Limb (tissue), 2 donors: ENCODE data around the gene DSTYK.
"Not testable (repeated sequence)": the region's sequence is repeated elsewhere in the genome, so short reads cannot be mapped to it uniquely, and the experiment has no call there.

Experiments used
- DNase-seq, 2 donors: peaks; one replicate each; pipeline ENCODE4 v3.0.0-alpha.2; 2016; ENCODE audit errors: extremely low spot score in 2 of 2

The DSTYK gene

DNA sequence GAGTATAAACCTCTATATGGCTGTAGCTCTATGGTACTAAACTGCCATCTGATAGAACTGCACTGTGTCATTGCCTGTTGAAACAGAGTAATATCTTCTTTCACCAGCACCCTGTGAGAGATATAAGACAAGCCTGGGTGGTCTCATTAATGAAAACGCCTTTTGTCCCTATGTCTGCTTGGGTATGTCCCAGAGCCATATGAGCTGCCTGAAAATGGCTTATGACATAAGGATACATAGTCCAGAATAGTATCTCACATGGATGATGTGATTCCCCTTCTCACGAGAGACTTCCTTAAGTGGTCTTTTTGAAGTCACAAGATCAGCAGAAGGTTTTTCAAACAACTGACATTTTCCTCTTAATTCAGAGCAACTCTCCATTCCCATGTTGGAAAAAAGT lies 8.9 kb upstream of the DSTYK start:
- DNase-seq, result no peak

DNA sequence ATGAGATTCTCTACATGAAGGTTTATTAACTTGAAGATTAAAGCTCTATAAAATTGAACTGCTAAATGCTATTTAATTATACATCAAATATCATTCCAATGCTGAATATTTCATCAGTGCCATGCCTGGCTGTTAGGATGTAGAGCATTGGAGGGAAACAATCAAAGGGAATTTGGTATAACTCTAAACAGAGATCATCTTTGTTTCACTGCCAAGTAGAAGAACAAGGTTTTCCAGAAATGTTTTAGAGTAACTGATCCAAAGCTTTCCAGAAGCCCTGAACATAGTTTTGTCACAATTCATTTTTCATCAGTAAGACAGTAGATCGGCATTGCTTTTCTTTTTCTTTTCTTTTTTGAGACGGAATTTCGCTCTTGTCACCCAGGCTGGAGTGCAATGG lies 5.9 kb upstream of the DSTYK start:
- DNase-seq, result no peak

DNA sequence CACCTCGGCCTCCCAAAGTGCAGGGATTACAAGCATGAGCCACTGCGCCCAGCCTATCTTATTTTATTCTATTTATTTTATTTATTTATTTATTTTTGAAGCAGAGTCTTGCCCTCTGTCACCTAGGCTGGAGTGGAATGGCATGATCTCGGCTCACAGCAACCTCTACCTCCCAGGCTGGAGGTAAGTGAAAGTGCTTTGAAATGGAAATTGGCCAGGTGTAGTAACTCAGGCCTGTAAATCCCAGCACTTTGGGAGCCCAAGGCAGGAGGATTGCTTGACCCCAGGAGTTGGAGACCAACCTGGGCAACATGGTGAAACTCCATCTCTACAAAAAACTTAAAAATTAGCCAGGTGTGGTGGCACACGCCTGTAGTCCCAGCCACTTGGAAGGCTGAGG lies 5.1 kb upstream of the DSTYK start:
- DNase-seq, result no peak

DNA sequence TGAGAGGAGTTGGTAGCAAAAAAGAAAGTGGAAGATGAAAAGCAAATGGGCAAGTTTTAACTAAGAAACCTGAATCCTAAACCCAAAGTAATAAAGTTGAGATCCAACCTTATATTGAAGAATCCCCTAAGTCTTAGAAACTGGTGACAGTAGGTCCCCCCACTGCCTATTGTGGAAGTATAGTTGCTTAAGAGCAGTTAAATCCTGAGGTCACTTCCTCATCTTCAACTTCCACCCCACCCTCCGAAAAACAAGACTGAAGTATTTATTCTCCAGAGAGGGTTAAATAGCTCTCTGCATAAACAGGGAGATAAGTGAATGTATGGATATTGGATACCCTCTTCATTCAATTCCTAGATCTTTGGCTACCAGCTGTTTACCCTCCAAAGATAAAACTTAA lies 3.3 kb upstream of the DSTYK start:
- DNase-seq, result no peak

DNA sequence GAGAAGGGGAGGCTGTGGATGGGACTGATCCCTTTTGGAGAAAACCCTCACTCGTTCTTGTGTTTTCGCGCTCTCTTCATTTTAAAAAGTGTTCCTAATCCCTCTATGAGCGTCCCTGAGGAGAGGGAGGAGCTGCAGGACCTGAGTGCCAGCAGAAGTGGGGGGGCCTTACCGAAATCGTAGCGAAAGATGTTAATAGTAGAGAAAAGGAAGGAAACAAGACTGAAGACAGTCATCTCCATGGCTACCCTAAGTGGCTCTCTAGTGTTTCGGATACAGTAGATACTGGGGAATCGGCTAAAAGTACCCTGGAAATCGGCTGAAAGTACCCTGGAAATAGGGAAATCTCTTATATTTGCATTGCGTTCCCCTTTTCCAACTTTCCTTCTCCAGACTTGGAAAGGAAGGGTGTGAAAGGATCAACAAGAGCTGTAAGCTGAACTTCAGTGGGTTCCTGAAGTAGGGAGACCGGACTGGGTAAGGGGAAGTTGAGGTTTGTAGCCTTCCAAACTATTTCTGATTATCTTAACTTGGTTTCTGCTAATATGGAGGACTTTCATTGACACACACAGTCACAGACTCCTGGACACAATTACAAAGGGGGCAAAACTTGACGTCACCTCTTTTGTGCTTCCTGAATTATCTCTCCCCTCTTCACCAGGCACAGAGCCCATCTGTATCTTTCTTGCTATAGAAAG lies 486 bp upstream of the DSTYK start:
- DNase-seq, result no peak

DNA sequence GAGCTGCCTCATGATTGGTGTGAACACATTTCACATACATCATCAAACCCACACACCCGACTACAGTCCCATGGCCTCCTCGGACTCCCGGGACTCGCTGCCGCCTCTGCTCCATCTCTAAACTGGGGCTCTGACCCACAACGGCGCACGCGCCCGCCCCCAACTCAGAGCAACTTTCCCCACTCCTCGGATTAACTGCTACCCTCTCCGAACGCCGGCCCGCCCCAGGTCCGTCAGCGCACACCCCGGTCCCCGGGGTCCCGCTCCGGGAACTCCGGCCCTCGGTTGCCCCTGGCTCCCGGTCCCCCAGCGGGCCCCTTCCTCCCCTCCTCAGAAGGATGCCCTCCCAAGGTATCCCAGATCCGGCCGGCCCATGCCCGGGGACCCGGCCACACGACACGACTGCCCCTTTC lies 740 bp downstream of the DSTYK start:
- no peak for DNase-seq

DNA sequence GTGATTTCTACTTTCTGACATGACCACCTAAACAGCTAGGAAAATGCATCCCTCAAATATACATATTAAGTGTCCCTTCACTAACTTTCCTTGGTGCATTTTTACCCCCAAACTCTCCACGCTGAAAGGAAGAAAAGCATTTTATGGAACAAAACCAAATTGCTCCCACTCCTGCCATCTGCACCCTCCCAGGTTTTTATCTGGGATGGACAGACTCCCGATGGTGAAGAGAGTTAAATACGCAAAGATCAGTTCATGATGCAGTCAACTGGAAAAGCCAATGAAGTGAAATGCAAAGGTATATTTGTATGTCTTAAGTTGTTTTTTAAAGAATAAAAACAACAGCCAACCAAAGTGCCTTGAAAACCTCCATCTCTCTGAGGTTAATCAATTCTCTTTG lies 2.7 kb downstream of the DSTYK start:
- no peak for DNase-seq

DNA sequence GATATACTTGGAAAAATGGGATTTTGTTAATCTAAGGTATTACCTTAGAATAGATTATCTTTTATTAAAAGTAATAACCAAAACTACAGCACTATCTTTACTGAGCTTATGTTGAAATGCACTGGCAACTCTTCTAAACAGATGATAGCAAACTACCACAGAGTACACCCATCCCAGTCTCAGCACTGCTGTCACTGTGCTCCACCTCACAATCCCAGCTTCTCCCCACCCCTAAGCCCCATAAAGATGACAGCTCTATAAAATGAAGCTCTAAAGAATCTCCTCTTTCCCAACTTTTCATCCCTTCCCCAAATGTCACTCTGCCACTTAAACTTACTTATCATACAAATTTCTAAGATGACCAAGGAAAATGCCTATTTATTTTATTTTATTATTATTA lies 6.4 kb downstream of the DSTYK start:
- DNase-seq, result no peak

DNA sequence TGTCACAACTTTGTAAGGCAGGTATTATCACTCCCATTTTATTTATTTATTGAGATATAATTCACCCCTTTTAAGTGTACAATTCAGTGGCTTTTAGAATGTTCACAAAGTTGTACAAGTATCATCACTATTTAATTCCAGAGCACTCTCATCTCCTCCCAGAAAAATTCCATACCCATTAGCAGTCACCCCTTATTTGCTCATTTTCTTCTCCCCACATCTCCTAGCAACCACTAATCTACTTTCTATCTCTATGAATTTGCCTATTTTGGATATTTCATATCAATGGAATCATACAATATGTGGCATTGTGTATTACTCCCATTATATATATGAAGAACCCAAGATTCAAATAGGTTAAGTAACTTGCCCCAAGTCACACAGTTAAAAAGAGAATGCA lies 7.0 kb downstream of the DSTYK start:
- DNase-seq, result no peak

DNA sequence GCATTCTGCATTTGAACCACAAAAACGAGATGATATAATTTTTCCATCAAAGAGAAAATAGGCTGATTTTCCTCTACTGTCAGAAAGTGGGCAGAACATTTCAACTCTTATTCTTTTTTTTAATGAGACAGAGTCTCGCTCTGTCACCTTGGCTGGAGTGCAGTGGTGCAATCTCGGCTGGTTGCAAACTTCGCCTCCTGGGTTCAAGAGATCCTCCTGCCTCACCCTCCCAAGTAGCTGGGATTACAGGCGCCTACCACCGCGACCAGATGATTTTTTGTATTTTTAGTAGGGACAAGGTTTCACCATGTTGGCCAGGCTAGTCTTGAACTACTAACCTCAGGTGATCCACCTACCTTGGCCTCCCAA lies 11.6 kb downstream of the DSTYK start:
- DNase-seq, result no peak

DNA sequence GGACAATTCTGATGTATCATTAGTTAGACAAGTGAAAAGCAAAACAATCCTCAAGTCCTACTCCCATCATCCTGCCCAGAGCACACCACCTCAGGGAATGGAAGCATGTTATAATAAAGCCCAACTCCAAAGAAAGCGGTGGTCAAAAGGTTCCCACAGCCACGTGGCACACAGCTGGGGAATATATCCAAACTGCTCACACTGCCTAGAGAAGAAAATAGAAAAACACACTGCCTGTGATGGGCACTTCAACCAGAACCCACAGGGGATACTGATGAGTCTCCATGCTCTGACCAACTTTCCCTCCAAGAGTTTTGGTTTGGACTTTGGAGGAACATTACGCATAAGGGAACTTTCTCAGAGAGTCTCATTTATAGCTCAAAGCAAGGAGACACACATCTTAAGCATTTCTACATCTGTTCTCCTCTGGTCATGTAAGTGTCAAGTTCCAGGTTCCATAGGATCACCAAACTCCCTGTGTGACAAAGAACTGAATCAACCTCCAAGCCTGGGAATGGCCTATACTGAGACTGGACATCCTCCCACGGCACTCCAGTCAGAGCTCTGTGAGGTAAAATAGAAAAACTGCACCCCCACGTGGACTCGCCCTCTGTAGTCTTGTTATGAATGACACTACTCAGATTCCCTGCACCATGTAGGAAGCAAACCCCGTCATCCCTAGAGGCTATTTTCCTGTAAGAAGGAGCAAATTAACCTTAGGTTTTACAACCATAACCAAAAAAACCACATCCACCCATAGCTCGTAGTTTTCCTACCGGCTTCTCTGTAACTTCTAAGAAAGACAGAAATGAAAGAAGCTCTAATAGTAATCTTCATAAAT lies 12.2 kb downstream of the DSTYK start:
- DNase-seq, result no peak

DNA sequence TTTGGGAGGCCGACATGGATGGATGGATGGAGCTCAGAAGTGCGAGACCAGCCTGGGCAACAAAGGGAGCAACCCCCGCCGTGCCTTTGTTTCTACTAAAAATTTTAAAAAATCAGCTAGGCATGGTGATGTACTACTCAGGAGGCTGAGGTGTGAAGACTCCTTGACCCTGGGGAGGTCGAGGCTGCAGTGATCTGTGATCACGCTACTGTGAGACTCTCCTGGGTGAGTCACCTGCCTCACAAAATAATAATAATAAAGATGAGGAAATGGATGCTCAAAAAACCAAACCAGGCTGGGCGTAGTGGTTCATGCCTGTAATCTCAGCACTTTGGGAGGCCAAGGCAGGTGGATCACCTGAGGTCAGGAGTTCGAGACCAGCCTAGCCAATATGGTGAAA lies 19.2 kb downstream of the DSTYK start:
- no peak for DNase-seq

DNA sequence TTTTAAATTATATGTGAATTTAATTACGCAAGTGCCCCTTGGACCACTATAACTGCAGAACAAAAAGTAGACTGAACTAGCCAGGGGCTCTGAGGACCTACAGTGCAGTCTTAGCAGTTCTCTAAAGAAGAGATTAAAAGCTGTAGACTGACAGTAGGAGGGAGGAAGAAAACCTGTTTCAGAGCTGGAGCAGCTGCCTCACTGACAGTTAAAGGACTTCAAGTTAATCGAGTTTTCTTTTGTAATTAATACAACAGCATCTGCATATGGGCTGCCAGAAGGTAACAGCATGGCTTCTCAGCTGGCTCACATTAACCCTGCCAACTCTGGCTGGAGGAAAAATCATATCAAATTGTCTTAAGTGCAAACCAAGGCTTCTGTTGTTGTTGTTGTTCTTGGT lies 19.9 kb downstream of the DSTYK start:
- no peak for DNase-seq

DNA sequence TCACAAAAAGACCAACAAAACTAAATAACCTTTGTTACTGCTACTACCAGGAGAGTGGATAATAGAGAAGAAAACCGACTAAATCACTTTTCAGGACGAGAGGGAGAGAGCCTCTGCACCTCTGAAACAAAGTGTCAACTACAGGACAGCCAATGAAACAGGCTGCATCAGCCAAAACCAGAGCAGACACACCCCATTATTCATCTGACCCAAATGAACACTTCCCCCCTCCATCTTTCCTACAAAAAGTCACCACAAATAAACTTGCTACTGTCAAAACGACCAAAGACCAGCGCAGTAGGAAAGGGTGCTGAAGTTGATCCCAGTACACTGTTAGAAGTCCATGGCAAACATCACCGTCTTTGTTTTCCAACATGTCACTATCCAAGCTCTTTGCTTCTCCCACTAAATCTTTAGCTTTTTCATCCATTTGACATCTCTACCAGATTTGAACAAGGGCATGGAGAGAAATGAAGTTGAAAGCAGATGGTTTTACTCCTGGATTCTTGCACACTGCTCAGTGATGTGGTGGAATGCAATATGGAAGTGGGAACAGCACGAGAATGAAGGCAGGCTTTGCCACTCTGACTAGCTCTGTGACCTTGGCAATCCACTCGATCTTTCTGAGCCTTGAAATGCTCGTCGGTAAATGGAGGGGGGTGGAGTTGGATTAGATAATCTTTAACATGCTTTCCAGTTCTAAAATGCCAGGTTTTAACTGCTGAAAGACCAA lies 20.5 kb downstream of the DSTYK start:
- DNase-seq, result no peak

DNA sequence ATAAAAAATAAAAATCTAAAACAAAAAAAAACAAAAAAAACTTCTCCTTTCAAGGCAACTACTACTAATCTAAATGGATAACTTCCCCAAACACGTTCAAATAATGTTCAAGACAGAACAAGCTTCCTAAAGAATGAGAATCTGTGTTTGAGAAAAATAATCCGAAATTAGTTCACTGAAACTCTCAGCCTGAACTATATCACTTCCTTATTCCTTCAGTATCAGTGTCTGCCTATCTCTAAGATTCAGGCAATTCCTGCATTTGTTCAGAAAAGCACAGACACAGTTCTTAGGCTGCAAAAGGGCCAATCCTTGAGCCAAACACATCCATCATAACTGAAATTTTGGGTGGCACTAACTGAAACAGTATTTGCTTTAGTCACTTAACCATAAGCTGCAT lies 22.4 kb downstream of the DSTYK start:
- no peak for DNase-seq

DNA sequence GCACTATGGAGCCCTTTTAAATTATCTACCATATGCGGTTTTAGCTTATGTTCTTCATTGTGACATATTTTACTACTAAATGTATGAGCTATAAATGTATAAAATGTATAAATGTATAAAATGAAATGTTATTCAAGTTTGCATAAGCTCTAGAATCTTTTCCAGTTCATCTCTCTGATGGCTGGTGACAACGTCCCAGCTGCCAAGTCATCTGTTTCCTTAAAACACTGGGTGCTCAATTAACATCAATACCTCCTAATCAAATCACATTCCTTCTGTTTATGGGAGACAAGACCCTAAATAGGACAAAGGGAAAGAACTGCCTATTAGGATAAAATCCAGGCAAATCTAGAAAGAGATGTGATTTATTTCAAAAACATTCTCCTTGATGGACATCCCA lies 22.9 kb downstream of the DSTYK start:
- DNase-seq, result no peak

DNA sequence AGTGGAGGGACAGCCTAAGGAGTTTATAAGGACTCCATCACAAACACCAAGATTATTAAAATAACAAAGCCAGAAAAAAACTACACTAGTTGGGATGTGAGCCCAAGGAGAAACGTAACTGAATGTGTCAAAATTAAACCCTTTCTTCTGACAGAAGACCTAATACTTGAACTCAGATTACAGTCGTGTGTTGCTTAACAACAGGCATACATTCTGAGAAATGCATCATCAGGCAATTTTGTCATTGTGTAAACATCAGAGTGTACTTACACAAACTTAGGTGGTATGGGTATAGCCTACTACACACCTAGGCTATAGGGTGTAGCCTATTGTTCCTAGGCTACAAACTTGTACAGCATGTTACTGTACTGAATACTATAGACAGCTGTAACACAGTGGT lies 23.4 kb downstream of the DSTYK start:
- DNase-seq, result no peak

DNA sequence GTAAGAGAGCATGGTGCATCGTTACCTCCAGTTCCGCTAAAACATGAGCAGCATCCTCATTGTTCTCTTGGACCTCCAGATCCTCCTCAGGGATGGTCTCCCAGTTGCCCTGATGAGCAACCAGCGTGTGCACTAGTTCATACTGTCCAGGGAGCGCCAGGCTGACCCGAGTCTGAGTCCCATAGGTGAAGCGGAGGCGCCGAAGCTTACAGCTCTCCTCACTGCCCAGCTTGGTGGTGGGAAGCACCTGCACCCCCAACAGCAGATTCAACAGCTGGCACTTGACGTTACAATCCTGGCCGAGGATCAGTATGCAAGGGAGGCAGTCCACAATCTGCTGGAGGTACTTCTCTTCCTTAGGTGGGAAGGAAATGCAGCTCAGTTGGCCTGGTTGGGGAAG lies 24.1 kb downstream of the DSTYK start:
- no peak for DNase-seq

DNA sequence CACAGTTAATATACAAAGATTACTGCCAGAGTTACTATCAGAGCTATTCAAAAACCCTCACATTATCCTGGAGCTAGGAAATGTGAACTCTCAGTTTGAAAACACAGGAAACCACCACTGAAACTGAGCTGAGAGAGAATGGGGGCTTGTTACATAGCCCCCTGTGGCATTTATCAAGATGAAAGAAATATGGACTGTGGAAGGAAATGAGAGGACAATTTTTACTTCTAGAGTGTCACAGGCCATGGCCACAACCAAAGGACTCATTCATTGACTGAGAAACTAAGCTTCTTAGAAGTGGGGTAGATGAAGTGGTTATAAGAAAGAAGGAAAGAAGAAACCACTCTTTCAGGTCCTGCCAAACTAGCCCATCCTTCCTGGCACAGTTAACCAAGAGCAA lies 25.3 kb downstream of the DSTYK start:
- no peak for DNase-seq

DNA sequence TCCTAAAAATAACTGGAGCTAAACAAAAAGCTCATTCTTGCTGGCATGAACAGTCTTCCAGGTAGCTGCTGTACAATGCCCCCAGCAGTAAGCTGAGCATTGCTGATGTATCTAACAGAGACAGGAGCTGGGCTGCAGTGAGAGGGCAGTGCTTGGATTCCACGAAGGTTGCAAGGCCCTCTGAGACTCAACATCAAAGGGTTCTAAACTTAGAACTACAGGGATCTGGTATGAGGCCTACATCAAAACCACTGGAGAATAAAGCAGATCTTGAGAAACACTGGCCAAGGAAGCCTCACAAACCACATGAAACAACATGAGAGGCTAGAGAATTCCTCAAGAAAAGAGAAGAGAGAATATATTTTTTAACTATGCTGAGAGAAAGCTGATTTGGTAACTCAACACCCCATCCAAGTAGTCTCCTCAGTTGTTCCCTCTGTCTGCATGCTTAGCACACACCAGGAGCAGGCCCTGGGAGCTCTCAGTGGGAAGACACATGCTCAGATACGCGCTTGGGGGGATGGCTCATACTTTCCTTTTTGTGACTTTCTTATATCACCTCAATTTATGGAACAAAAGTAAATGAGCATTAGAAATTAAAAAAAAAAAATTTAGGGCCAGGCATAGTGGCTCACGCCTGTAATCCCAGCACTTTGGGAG lies 27.7 kb downstream of the DSTYK start:
- no peak for DNase-seq

DNA sequence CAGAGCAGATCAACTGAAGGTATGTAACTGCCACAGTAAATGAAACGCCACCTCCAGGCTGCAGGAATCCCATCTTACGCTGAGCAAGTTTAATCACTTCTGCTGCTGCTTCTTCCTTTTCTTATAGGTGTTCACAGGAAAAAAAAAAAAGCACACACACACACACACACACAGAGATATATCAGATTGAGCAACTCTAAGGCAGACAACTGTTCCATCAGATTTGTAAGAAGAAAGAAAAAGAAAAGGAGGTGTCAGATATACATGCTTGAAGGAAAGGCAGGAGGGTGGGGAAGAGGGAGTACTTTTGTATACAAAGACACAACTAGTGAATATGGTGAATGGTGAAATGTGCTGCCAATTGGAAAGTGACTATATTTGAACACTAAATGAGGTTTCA lies 28.6 kb downstream of the DSTYK start:
- DNase-seq, result no peak

DNA sequence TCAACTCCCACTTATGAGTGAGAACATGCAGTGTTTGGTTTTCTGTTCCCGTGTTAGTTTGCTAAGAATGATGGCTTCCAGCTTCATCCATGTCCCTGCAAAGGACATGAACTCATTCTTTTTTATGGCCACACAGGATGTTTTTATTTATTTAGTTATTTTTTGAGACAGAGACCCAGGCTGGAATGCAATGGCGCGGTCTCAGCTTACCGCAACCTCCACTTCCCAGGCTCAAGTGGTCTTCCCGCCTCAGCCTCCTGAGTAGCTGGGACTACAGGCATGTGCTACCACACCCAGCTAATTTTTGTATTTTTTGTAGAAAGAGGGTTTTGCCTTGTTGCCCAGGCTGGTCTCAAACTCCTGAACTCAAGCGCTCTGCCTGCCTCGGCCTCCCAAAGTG lies 31.2 kb downstream of the DSTYK start:
- not testable (repeated sequence) for DNase-seq
